HUES6 (cell line): ENCODE results near the gene NUDT9.
"Not testable (repeated sequence)": the region's sequence is repeated elsewhere in the genome, so short reads cannot be mapped to it uniquely, and the experiment has no call there.

Experiments
- H3K27ac ChIP-seq: 2 replicates; pipeline ENCODE4 v1.7.0; 2013; ENCODE audit warnings: low read depth, mild to moderate bottlenecking, low read length, inconsistent platforms
- H3K27me3 ChIP-seq: 2 replicates; pipeline ENCODE4 v1.6.1; 2013; ENCODE audit warnings: low read length; ENCODE audit not compliant: control insufficient read depth, insufficient read depth
- H3K36me3 ChIP-seq: 2 replicates; pipeline ENCODE4 v1.6.1; 2013; ENCODE audit warnings: low read length; ENCODE audit not compliant: control insufficient read depth, insufficient read depth
- H3K4me1 ChIP-seq: 2 replicates; pipeline ENCODE4 v1.6.1; 2013; ENCODE audit warnings: low read length; ENCODE audit not compliant: control insufficient read depth, insufficient read depth
- H3K4me3 ChIP-seq: 2 replicates; pipeline ENCODE4 v1.5.1; 2013; ENCODE audit warnings: low read depth, low read length
- H3K9ac ChIP-seq: one replicate; pipeline ENCODE4 v1.6.1; 2013; ENCODE audit warnings: mild to moderate bottlenecking, low read length
- H3K9me3 ChIP-seq: 2 replicates; pipeline ENCODE4 v1.6.1; 2013; ENCODE audit warnings: low read depth, low read length; ENCODE audit not compliant: control insufficient read depth, insufficient read depth

The NUDT9 gene

GRCh38 chr4:87426865-87427517 lies 4.6 kb downstream of the NUDT9 start:
- no peak overlapping the region for H3K27ac ChIP-seq
- no peaks in the 10 kb centered on the region for H3K9me3 ChIP-seq
- no peaks in the 10 kb centered on the region for H3K27me3 ChIP-seq
- peaks cover 6% of the 10 kb centered on the region for H3K4me1 ChIP-seq
- no peak overlapping the region for H3K4me3 ChIP-seq
- H3K9ac ChIP-seq, result no peak overlapping the region
- no peaks in the 10 kb centered on the region for H3K36me3 ChIP-seq

- Histone ChIP-seq H3K4me1 (peaks cover 7% of the 10 kb centered on the region; the same call in 1 of the 2 replicates), H3K27me3 (no peaks in the 10 kb centered on the region)
Observed at GRCh38 chr4:87427518-87427868, 5.1 kb downstream of the NUDT9 start.

GRCh38 chr4:87428979-87429378 lies 6.6 kb downstream of the NUDT9 start:
- Histone ChIP-seq H3K9ac (no peak overlapping the region), H3K36me3 (no peaks in the 10 kb centered on the region), H3K9me3 (no peaks in the 10 kb centered on the region), H3K27ac (no peak overlapping the region), H3K27me3 (no peaks in the 10 kb centered on the region), H3K4me3 (no peak overlapping the region), H3K4me1 (peaks cover 7% of the 10 kb centered on the region; the same call in 1 of the 2 replicates)

More at GRCh38 chr4:87427518-87427868, 5.1 kb downstream of the NUDT9 start:
- H3K9ac ChIP-seq, result no peak overlapping the region
- H3K27ac ChIP-seq, result no peak overlapping the region
- no peaks in the 10 kb centered on the region for H3K36me3 ChIP-seq
- no peak overlapping the region for H3K4me3 ChIP-seq
- no peaks in the 10 kb centered on the region for H3K9me3 ChIP-seq

- Histone ChIP-seq H3K27ac (no peak overlapping the region), H3K4me3 (no peak overlapping the region), H3K9ac (no peak overlapping the region), H3K27me3 (no peaks in the 10 kb centered on the region), H3K36me3 (peaks cover 2% of the 10 kb centered on the region; the same call in 1 of the 2 replicates), H3K9me3 (no peaks in the 10 kb centered on the region), H3K4me1 (peaks cover 7% of the 10 kb centered on the region; the same call in 1 of the 2 replicates)
Observed at GRCh38 chr4:87430038-87430437, 7.7 kb downstream of the NUDT9 start.

- H3K27ac ChIP-seq, result no peak overlapping the region
- H3K36me3 ChIP-seq, result peaks cover 14% of the 10 kb centered on the region
- no peak overlapping the region for H3K4me3 ChIP-seq
- H3K9ac ChIP-seq, result no peak overlapping the region
- H3K9me3 ChIP-seq, result no peaks in the 10 kb centered on the region
- H3K4me1 ChIP-seq, result peaks cover 7% of the 10 kb centered on the region; the same call in 1 of the 2 replicates
- H3K27me3 ChIP-seq, result no peaks in the 10 kb centered on the region
Observed at GRCh38 chr4:87433342-87433741, 11.0 kb downstream of the NUDT9 start.

GRCh38 chr4:87442889-87443288 lies 20.5 kb downstream of the NUDT9 start:
- Histone ChIP-seq H3K36me3 (peaks cover 56% of the 10 kb centered on the region), H3K9ac (no peak overlapping the region), H3K27ac (no peak overlapping the region), H3K4me3 (no peak overlapping the region), H3K27me3 (no peaks in the 10 kb centered on the region), H3K4me1 (no peaks in the 10 kb centered on the region), H3K9me3 (no peaks in the 10 kb centered on the region)

- Histone ChIP-seq H3K4me3 (no peak overlapping the region), H3K27me3 (no peaks in the 10 kb centered on the region), H3K4me1 (no peaks in the 10 kb centered on the region), H3K9me3 (no peaks in the 10 kb centered on the region), H3K27ac (no peak overlapping the region), H3K9ac (no peak overlapping the region), H3K36me3 (peaks cover 50% of the 10 kb centered on the region)
Observed at GRCh38 chr4:87444741-87445140, 22.4 kb downstream of the NUDT9 start.

- Histone ChIP-seq H3K27ac (no peak overlapping the region), H3K36me3 (peaks cover 47% of the 10 kb centered on the region), H3K4me3 (no peak overlapping the region), H3K9me3 (no peaks in the 10 kb centered on the region), H3K27me3 (no peaks in the 10 kb centered on the region), H3K9ac (no peak overlapping the region), H3K4me1 (no peaks in the 10 kb centered on the region)
Observed at GRCh38 chr4:87445964-87446363, 23.6 kb downstream of the NUDT9 start.

GRCh38 chr4:87446375-87446774 lies 24.0 kb downstream of the NUDT9 start:
- H3K9ac ChIP-seq, H3K9me3 ChIP-seq, H3K4me1 ChIP-seq, H3K27ac ChIP-seq, H3K27me3 ChIP-seq, H3K4me3 ChIP-seq: not testable (repeated sequence)
- H3K36me3 ChIP-seq, result peaks cover 50% of the 10 kb centered on the region

- Histone ChIP-seq H3K27me3 (no peaks in the 10 kb centered on the region), H3K9me3 (no peaks in the 10 kb centered on the region), H3K36me3 (peaks cover 34% of the 10 kb centered on the region), H3K4me1 (0 out of 2 replicates have a peak, but pooled peaks cover 7% of the 10 kb centered on the region), H3K9ac (no peak overlapping the region), H3K27ac (no peak overlapping the region), H3K4me3 (no peak overlapping the region)
Observed at GRCh38 chr4:87451537-87451936, 29.2 kb downstream of the NUDT9 start.

GRCh38 chr4:87458913-87459312 lies 36.5 kb downstream of the NUDT9 start:
- Histone ChIP-seq H3K36me3 (peaks cover 18% of the 10 kb centered on the region), H3K4me3 (no peak overlapping the region), H3K9me3 (no peaks in the 10 kb centered on the region), H3K9ac (no peak overlapping the region), H3K27me3 (no peaks in the 10 kb centered on the region), H3K4me1 (peaks cover 13% of the 10 kb centered on the region; the same call in 1 of the 2 replicates), H3K27ac (no peak overlapping the region)
